OCI-LY7 (cell line): ENCODE results near the gene TM7SF3.
"Not testable (repeated sequence)": the region's sequence is repeated elsewhere in the genome, so short reads cannot be mapped to it uniquely, and the experiment has no call there.

ENCODE experiments used
- EZH2phosphoT487 ChIP-seq: fragments of 200-600 bp; sonication (generic); IDR thresholded peaks from 2 replicates; pipeline ENCODE4 v1.6.1; 2018; ENCODE audit warnings: low read depth, borderline replicate concordance, mild to moderate bottlenecking, mixed run types, antibody characterized with exemption, low read length, moderate library complexity, mixed read lengths
- TF ChIP-seq, protein P1 (sequence below): fragments of 200-600 bp; sonication (generic); conservative IDR thresholded peaks from 2 replicates; pipeline ENCODE4 v1.5.1; 2014; ENCODE audit warnings: mild to moderate bottlenecking, antibody characterized with exemption, low read length, moderate library complexity, mixed read lengths

DNA sequence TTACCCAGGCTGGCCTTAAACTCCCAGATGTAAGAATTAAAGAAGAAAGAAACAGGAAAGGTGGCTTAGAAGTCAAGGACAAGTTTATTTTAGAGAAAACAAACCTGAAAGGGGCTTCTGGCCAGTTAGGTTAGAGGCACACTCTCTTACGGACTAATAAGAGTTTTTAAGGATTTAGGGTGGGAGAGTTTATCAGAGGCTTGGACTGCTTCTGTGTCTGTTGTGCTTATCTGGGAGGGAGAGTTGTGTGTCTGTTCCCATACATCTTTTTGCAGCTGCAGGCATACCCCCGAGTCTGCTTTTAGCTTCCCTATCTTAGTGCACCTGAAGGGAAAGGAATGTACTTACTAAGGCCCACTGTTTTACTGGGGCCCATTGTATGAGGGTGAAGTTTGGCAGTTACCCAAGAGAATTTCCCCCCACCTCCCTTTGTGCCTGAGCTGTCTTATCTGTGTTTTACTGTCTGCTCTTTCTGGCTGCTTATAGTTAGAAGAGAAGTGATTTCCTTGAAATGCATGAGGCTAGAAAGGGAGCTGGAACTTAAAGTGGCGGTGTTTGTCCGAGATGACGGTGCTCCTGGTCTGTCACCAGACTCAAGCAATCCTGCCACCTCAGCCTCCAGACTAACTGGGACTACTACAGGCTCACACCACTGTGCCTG, 3.1 kb upstream of the TM7SF3 start:
- TF ChIP-seq, protein P1, sequence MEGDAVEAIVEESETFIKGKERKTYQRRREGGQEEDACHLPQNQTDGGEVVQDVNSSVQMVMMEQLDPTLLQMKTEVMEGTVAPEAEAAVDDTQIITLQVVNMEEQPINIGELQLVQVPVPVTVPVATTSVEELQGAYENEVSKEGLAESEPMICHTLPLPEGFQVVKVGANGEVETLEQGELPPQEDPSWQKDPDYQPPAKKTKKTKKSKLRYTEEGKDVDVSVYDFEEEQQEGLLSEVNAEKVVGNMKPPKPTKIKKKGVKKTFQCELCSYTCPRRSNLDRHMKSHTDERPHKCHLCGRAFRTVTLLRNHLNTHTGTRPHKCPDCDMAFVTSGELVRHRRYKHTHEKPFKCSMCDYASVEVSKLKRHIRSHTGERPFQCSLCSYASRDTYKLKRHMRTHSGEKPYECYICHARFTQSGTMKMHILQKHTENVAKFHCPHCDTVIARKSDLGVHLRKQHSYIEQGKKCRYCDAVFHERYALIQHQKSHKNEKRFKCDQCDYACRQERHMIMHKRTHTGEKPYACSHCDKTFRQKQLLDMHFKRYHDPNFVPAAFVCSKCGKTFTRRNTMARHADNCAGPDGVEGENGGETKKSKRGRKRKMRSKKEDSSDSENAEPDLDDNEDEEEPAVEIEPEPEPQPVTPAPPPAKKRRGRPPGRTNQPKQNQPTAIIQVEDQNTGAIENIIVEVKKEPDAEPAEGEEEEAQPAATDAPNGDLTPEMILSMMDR = not testable (repeated sequence)
- not testable (repeated sequence) for TF ChIP-seq EZH2phosphoT487
